Hematopoietic multipotent progenitor cell (in vitro differentiated cells): ENCODE data around the gene SPATA31E1. TPM values are rescaled to one million over a fixed set of nuclear protein-coding genes. Genes with fewer than 3 reads are reported as not detected.
"Not testable (repeated sequence)": the region's sequence is repeated elsewhere in the genome, so short reads cannot be mapped to it uniquely, and the experiment has no call there.

Experiments
- DNase-seq, 3 donors: peaks; one replicate each; pipeline ENCODE4 v3.0.0-alpha.2; 2011 to 2015; ENCODE audit warnings: low read depth in 2 of 3, low spot score in 2 of 3
- total RNA-seq: library from RNA; depleted of rRNA; stranded (reverse); fragments of >200 nt; gene quantifications from one replicate; pipeline ENCODE4 v1.2.3, GENCODE V29; 2012

SPATA31E1 gene
- not detected for total RNA-seq

GRCh38 chr9:87882627-87883026, at the start of gene SPATA31E1:
SPATA31E1 (plus strand) TSS chr9:87882877; CDS start chr9:87882892, 15 bp downstream.
- no peak for DNase-seq

DNA sequence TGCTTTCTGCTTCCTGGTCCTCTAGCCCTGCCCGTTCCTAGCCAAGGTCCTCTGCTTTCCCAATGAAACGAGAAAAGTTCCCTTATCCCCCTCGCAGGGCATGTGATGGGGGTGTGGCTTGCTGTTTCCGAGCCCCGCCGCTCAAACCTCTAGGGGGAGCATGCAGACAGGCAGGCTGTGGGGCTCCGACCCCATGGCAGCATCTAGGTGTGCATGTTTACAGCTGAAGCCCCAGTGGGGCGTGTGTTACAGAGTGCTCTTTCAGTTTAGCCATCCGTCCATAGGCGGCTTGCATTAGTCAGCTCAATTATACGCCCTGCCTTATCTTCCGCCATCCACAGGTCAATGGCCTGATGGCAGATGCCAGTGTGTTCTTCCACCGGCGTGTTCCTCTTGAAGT, 48.3 kb upstream of the SPATA31E1 start:
- DNase-seq, result peak in 1 of 3 donors; percentile 14

DNA sequence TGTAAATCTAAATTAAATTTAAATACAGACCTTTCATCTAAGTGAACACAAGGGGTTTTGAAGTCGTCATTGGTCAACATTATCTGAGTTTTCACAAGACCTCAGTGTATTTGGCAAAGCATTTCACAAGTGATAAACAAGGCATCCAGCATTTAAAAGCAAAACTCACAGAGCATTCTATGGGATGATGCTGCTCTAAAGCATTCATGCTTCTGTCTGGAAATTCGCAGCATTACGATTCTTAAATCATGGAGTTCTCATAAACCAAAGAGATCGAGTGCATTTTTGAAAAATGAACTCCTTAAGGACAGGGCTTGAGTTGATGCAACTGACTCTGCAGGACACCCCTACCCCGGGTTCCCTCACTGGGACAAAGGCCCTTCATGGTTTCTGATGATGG, 46.1 kb upstream of the SPATA31E1 start:
- DNase-seq, result no peak

DNA sequence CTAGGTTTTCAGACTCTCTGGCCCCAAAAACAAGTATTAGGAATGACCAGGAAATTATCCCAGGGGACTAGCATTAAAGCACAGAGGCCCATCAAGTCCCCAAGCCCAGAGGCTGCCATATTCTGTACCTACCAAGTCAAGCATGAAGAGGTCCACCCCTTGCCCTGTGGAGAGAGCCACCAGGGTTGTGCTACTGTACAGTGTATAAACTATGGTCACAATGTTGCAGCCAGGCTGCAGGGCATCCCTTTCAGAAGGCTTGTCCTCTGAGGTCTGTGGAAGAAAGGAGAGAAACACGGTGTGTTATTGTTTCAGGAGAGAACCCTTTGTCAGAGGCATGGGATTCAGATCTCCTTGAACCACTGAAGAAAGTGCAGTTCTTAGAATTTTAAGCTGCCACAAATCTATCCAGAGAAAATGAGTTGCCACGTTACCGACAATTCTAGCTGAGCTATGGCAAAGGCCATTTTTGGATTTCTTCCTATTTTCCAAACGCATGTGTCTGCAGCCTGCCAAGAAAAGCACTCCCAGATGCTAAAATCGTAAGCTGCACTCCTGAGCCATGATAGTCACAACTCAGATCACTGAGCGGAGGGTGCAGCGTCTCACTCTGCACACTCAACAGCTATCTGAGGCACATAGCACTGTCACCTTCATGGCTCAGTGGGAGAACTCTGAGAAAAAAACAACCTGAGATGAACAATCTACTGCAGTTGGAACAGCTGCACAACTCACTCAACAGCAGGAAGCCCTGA, 45.5 kb upstream of the SPATA31E1 start:
- DNase-seq, result no peak

GRCh38 chr9:87840134-87840533, 42.5 kb upstream of the SPATA31E1 start:
- peak in 1 of 3 donors; percentile 9 for DNase-seq

DNA sequence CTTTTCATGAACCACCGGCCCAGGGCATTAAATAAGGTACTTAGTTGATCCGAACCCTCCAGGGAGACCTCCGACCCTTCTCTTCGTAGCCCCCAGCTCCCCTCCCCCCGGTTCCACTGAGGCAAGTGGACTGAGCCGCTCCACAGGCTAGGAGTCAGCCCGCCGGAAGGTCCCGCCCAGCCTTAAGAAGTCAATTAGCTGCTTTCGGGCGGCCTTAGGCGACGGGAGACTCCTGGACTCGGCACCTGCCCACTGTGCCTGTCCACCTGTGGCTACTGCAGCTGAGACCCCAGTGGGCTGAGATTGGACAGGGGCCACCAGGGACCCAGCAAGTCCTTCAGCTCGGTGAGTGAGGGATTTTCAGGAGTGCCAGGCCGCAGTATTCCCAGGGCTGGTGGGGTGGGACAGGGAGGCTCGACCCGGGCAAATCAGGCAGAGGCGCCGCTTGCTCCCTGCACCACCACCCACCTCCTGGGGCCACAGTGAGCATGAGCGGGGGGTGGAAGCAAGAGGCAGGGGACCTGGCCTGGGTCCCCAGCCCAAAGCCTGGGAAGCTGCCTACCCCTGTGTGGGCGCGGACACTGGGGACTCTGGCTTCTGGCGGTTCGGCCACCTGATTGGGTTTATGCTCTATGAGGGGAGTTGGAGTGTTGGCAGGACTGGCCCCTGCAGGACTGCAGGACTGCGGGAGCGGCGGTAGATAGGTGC, 39.6 kb upstream of the SPATA31E1 start:
- no peak for DNase-seq

DNA sequence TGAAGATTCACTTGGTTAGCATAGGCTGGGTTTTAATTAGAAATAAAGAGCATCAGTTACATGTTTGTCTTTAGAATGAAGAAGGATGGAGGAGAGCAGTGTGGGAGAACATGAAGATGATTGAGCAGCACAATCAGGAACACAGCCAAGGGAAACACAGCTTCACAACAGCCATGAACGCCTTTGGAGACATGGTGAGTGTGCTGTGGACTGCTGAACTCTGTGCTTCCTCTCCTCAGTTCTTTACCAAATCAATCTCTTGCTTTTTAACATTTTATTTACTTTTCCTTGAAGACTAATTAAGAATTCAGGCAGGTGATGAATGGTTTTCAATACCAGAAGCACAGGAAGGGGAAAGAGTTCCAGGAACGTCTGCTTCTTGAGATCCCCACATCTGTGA, 38.2 kb upstream of the SPATA31E1 start:
- no peak for DNase-seq

GRCh38 chr9:87847817-87848216, 34.9 kb upstream of the SPATA31E1 start:
- DNase-seq, result not testable (repeated sequence)

DNA sequence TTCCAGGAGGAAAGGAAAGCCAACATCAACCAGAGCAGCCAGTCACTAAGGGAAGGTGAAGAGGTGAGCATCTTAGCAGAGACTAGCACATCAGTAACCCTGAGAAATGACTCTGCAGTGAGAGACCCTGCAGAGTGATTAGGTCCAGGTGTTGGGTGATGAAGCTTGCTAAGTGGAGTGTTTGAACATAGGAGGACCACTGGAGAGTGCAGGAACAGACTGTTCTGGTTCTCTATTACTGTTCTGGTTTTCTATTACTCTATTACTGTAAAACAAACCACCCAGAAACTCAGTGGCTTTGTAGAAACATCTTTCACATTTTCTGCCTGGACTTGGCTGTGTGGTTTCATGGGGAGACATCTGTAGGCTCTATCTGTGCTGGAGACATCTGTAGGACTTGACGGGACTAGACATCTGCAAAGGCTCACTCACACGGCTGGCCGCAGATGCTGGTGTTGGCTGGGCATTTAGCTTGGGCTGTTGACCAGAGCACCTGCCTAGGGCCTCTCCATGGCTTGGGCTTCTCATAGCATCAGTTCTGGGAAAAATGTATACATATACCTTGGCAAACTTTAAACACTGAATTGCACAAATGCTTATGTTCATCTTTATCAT, 33.4 kb upstream of the SPATA31E1 start:
- DNase-seq, result no peak

DNA sequence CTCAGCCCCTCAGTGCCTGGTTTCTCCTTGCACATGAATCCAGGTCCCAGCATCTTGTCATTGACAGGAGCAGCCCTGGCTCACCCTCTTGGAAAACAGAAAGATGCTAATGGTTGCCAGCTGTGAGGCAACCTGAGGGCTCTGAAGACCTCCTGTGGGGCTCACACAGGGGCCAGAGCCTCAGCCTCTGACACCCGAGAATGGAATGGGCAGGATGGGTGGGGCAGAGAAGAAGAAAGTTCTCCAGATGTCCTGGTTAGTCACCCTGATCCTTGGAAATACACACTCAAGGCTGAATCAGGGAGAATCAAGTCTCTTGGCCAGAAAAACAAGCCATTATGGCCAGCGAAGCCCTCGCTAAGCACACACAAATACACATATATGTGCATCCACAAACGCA, 32.3 kb upstream of the SPATA31E1 start:
- DNase-seq, result no peak

GRCh38 chr9:87851186-87851585, 31.5 kb upstream of the SPATA31E1 start:
- DNase-seq, result not testable (repeated sequence)

- DNase-seq, result no peak
These were observed 29.4 kb upstream of the SPATA31E1 start for GRCh38 chr9:87853302-87853701.

DNA sequence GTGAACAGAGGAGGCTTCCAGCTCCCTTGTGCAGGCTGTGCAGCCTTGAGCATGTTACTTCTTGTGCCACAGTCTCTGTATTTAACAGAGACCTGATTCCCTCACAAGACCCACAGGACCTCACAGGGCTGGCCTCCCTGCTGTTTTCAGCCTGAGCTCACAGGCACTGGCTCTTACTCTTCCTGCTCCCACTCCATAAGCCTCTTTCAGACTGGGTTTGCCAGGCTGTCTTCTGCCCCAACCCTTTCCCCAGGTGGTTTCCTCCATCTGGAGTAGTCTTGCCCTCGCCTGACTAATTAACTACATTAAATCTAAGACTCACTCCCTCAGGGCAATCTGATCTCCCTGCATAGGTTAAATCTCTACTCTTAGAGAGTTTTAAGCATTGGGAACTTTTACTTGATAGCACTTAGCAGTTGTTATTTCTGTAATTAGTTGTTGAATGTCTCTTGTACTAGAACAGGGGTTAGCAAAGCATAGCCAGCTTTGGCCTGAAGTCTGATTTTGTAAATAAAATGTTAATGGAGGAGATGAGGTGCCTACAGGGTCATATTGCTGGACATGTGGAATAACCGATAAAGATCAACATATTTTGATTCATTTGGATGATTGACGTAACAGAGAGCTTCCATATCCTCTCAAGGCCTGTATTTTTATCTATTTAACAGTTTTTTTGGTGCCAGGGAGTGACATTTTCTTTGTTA, 28.6 kb upstream of the SPATA31E1 start:
- DNase-seq, result no peak

DNA sequence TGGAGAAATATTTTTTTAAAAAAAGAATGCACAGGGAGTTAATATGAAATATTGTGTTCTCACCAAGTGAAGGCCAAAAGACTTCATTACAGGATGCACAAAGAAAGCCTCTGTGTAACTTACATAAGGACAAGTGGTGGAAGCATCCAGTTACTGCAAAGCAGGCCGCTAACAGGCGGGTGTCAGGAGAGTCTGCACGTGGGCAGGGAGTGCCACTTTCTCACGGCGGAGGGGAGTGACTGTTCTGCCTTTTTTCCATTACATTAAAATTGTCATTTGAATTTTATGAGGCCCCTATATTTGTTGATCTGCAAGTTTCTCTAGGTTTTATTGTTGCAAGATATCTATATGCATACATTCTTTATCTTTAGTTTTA, 28.1 kb upstream of the SPATA31E1 start:
- no peak for DNase-seq

GRCh38 chr9:87855061-87855460, 27.6 kb upstream of the SPATA31E1 start:
- no peak for DNase-seq

DNA sequence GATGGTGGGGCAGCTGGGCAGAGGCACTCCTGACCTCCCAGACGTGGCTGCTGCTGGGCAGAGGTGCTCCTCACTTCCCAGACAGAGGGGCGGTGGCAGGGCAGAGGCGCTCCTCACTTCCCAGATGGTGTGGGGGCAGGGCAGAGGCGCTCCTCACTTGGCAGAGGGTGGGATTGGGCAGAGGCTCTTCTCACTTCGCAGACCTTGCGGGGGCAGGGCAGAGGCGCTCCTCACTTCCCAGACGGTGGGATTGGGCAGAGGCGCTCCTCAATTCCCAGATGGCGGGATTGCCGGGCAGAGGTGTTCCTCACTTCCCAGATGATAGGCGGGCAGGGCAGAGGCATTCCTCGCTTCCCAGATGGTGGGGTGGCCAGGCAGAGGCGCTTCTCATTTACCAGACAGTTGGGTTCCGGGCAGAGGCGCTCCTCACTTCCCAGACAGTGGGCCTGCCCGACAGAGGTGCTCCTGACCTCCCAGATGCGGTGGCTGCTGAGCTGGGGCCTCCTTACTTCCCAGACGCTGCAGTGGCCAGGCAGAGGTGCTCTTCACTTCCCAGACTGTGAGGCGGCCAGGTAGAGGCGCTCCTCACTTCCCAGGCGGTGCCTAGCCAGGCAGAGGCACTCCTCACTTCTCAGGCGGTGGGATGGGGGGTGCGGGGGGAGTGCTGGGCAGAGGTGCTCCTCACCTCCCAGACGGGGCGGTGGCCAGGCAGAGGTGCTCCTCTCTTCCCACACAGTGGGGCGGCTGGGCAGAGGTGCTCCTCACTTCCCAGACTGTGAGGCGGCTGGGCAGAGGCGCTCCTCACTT, 25.3 kb upstream of the SPATA31E1 start:
- no peak for DNase-seq

DNA sequence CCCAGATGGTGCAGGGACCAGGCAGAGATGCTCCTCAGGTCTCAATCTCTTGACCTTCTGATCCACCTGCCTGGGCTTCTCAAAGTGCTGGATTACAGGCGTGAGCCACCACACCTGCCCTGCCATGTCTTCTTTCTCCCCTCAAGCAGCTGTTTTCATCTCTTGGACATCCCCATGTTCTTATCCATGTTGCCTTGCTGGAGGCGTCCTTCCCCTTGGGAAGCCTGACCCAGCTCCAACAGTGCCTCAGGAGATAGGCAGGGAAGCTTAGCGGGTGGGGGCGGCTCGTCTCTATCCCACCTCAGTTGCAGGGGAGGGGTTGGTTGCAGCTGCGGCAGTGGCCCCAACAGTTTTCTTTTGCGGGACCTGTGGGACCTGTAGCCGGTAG, 24.7 kb upstream of the SPATA31E1 start:
- no peak for DNase-seq

DNA sequence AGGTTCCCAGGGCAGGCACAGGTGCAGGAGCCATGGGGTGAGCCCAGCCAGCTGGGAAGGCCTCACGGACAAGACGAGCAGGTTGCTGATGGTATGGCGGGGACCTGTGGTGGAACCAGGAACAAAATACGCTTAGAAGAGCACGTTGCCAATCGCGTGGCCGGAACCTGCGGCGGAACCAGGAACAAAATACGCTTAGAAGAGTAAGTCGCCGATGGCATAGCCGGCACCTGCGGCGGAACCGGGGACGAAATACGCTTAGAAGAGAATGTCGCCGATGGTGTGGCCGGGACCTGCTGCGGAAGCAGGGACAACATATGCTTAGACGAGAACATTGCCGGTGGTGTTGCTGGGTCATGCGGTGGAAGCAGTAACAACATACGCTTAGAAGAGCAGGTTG, 23.5 kb upstream of the SPATA31E1 start:
- no peak for DNase-seq

DNA sequence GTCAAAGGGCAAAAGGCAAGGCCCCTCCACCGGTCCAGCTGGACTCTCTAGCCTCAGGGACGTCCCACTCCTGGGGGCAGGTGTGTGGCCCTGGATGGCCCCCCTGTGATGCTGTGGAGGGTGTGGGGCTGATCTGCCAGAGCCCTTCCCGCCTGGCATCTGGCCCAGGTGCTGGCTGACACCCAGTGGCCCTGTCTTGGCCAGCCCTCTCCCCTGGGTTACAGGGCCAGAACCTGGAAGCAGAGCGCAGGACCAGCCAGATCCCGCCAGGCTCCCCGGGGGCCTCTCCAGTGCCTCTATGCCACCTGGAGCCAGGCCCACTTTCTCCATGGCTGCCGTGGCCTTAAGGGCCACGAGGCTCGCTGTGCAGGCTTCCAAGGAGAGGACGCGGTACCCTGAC, 22.9 kb upstream of the SPATA31E1 start:
- DNase-seq, result no peak

- no peak for DNase-seq
These were observed 21.3 kb upstream of the SPATA31E1 start for GRCh38 chr9:87861332-87861731.
